Dedifferentiated amniotic fluid mesenchymal stem cell (primary cell): ENCODE results near the gene KLF7.

ENCODE experiments used
- DNase-seq: peaks from one replicate; pipeline ENCODE4 v3.0.0-alpha.2; 2016; ENCODE audit errors: extremely low spot score

KLF7 gene

GRCh38 chr2:207128867-207129266 is 36.9 kb downstream of the KLF7 start:
- DNase-seq, result no peak

GRCh38 chr2:207126724-207127308 is 38.9 kb downstream of the KLF7 start:
- no peak for DNase-seq

- no peak for DNase-seq
Measured at GRCh38 chr2:207123776-207124391, 41.9 kb downstream of the KLF7 start.

DNA sequence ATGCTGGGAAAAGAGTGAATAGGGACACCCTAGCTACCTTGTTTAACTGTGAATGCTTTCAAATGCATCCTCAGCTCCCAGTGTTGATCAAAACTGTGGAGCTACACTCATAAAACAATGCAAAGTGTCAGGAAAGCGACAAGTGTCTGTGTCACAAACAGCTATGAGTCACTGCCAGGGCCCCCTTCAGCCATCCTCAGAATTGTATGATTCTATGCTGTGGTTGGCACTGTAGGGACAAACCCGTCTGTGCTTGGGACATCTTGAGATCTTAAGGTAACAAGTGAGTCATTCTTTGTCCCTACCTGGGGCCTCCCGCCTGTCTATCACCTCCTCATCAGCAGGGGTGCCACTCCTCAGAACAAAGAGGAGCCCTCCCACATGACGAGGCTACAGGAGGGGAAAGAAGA is 42.4 kb downstream of the KLF7 start:
- no peak for DNase-seq

GRCh38 chr2:207122651-207123334 is 43.0 kb downstream of the KLF7 start:
- no peak for DNase-seq

GRCh38 chr2:207121784-207122183 is 44.0 kb downstream of the KLF7 start:
- DNase-seq, result peak; percentile 43

GRCh38 chr2:207119048-207119447 is 46.7 kb downstream of the KLF7 start:
- no peak for DNase-seq

- DNase-seq, result no peak
Measured at GRCh38 chr2:207117668-207118067, 48.1 kb downstream of the KLF7 start.

DNA sequence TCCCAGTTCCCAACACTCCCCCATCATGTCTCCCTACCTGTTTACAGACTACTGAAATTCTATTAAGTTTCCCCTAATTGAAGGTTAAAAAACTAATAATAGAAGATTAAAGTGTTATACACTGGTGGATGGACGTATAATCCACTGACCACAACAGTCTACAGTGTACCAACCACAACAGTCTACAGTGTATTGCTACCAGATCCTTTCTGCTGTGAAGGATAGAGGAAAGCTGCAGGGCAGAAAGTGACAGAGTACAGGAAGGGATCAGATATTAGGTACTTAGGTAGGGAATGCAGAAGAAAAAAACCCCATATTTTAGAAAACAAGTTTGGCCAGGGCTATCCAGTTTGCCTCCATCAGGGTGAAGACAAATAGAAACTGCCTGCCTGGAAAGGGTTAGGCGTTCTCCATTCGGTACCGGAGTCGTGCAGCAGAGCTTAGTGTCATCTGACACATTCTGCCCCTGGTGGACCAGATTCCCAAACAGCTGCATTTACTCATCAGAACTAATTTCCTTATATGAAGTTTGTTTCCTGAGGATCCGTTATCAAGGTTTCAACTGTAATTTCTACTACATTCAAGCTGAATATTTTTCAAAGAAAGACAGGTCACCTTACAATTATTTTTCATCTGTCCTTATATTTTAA is 49.9 kb downstream of the KLF7 start:
- DNase-seq, result no peak

GRCh38 chr2:207113414-207113813 is 52.3 kb downstream of the KLF7 start:
- no peak for DNase-seq

DNA sequence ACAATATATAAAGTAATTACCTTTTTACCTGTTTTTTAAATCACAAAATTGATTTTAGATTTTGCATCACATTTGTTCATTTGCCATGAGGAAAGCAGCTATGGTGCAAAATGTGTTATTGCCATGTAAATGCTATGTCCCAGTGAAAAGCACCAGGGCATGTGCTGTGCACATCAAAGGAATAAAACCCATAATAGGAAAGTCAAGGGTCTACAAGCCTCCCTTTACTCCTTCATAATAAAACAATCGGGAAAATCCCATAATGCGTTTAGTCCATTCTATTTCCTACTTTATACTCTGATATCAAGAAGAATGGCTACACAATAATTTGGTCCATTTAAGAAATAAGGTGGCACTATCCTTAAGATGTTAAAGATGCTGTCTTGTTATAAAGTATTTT is 53.0 kb downstream of the KLF7 start:
- DNase-seq, result no peak

GRCh38 chr2:207112383-207112782 is 53.4 kb downstream of the KLF7 start:
- DNase-seq, result no peak

GRCh38 chr2:207111757-207112156 is 54.0 kb downstream of the KLF7 start:
- no peak for DNase-seq

DNA sequence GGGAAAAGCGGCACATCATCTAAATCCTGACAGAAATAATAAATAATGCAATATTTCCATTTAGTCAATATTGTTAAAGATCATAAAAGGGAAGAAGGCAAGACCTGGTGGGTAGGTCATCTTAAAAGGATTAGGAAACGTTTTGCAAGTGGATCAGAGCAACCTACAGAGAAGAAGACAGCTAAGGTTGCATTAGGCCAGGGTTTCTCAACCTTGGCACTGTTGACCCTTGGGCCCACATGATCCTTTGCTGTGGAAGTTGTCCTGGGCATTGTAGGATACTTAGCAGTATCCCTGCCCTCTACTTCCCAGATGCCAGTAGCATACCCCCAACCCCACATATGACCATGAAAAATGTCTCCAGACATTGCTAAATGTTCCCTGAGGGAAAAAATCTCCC is 55.0 kb downstream of the KLF7 start:
- no peak for DNase-seq

- no peak for DNase-seq
Measured at GRCh38 chr2:207110310-207110709, 55.4 kb downstream of the KLF7 start.

- DNase-seq, result no peak
Measured at GRCh38 chr2:207109768-207110167, 56.0 kb downstream of the KLF7 start.

DNA sequence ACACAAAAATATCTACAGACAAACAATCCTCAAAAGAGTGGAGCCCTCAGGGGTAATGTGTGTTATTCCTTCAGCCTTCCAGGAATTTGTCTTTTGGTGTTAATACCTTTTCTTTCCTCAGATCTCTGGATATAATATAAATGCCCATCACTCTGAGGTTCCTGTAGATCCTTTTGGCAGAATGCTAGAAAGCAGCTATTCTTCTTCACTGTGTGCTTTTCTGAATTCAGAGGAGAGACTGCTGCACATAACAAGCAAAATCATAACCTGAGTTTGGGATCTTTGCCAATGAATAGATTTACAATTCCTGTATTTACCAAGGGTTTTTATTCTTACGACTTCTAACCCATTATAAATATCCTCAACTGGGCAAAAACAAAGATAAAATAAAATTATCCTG is 57.3 kb downstream of the KLF7 start:
- no peak for DNase-seq

DNA sequence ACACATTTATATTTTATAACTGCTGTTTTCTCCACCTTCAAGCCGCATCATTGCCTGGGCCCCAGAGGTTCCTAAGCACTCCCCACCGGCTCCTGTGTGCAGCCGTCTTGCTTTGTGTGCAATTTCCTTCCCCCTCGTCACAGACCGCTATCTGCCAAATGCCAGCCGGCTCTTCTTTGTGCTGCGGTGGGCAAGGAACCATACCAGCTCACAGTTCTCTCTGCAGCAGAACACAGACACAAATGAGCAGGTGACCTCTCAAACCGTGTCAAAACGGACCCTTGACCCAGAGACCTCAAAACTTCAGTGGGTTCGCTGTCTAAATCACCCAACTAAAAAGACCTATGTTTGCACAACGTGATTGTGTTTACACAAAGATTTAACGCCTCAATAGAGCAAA is 58.2 kb downstream of the KLF7 start:
- no peak for DNase-seq

- no peak for DNase-seq
Measured at GRCh38 chr2:207107131-207107530, 58.6 kb downstream of the KLF7 start.

- DNase-seq, result no peak
Measured at GRCh38 chr2:207103132-207103531, 62.6 kb downstream of the KLF7 start.

DNA sequence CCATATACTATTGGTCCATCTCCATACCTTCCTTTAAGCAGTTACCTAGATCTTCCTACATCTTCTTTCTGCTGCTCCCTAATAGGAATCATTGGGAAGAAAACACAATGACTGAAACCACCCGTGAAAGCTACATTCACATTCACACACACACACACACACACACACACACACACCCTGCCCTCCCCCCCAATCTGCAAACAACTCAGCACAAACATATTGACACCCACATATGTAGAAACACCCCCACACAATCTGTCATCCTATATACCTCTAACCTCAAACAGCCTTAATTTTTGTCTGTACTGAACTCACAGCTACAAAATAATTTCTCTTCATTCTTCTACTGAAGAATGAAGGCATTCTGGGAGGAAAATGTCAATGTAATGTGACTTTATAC is 63.8 kb downstream of the KLF7 start:
- DNase-seq, result no peak

GRCh38 chr2:207097278-207097677 is 68.5 kb downstream of the KLF7 start:
- DNase-seq, result no peak

DNA sequence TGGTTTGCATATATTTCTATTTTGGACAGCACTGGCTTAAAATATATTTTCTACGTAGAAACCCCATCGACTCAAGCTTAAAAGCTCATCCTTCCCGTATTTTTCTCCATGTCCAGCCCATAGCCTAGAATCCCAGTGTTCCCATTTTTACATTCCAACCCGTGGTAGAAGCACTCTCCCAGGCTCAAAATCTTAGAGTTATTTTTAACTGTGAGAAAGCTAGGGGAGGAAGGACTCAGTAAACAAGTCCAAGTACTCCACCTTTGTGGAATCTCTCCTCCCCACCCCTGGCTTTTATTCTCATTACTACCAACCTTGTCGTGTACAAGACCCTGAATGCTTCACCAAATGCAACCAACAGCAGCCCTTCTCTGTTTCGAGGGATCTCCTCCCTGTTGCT is 69.8 kb downstream of the KLF7 start:
- DNase-seq, result no peak
